Measurements from ENCODE around the gene GAS2L2. TPM values are rescaled to one million over a fixed set of nuclear protein-coding genes. Genes with fewer than 3 reads are reported as not detected.

GAS2L2 gene
- total and polyA plus RNA-seq, 2 of the 8 experiments (the other 6 are each of a cell fraction or from before 2014, with no cell fraction given) = 0.09 to 0.13 TPM

- TF ChIP-seq CTCF (IDR thresholded peaks at IDR 0.05; ENCODE audit: control extremely low read depth in 1 of 3, insufficient read depth in 1 of 3, low read depth in 1 of 3, low read length in 3 of 3) = no peak
- TF ChIP-seq CHD1 (IDR thresholded peaks at IDR 0.05; ENCODE audit: low read depth, low read length) = no peak
- TF ChIP-seq YY1 (IDR thresholded peaks at IDR 0.05; ENCODE audit: low read depth, low read length) = no peak
- no peak for TF ChIP-seq POLR2AphosphoS5 (IDR thresholded peaks at IDR 0.05; ENCODE audit: low read depth, low read length)
- no peak for TF ChIP-seq RBBP5 (IDR thresholded peaks at IDR 0.05; ENCODE audit: borderline replicate concordance, low read depth, low read length)
- no peak for TF ChIP-seq JUND (IDR thresholded peaks at IDR 0.05; ENCODE audit: low read length)
- TF ChIP-seq KDM1A (IDR thresholded peaks at IDR 0.05; ENCODE audit: borderline replicate concordance, low read length) = no peak
- TF ChIP-seq GTF2F1 (IDR thresholded peaks at IDR 0.05; ENCODE audit: borderline replicate concordance, low read depth, low read length) = no peak
- TF ChIP-seq SUZ12 (IDR thresholded peaks at IDR 0.05; ENCODE audit: low read length) = no peak
- TF ChIP-seq CBX5 (IDR thresholded peaks at IDR 0.05; ENCODE audit: low read depth, low read length) = no peak
Observed at GRCh38 chr17:35732806-35733136, 20.3 kb downstream of the GAS2L2 start (continued).
